ENCODE results near the gene DCHS1.

GRCh38 chr11:6635082-6635932 lies 20.3 kb downstream of the DCHS1 start:
- no peak for TF ChIP-seq CTCF (IDR thresholded peaks at IDR 0.05)
- TF ChIP-seq POLR2A (IDR thresholded peaks at IDR 0.05), result no peak

Data from uterus (tissue), 2 donors.